H7 (cell line): ENCODE data around the gene SHC4. TPM values are rescaled to one million over a fixed set of nuclear protein-coding genes. Genes with fewer than 3 reads are reported as not detected.

Experiments
- DNase-seq: peaks from one replicate; pipeline ENCODE4 v3.0.0; 2012
- H3K27me3 ChIP-seq: 2 replicates; pipeline ENCODE4 v1.6.0; 2011; ENCODE audit warnings: mild to moderate bottlenecking, low read length; ENCODE audit not compliant: control insufficient read depth, insufficient read depth
- H3K36me3 ChIP-seq: replicated peaks from 2 replicates; pipeline ENCODE4 v1.5.1; 2011; ENCODE audit warnings: low read length; ENCODE audit not compliant: control insufficient read depth, insufficient read depth
- H3K4me3 ChIP-seq: 2 replicates; pipeline ENCODE4 v1.5.1; 2011; ENCODE audit warnings: low read depth, mild to moderate bottlenecking, control low read depth, low read length, moderate library complexity; ENCODE audit not compliant: insufficient read depth
- total RNA-seq: library from RNA; depleted of rRNA; stranded (reverse); fragments of >200 nt; shearing (Covaris generic); gene quantifications from 2 replicates; pipeline ENCODE4 v1.2.3, GENCODE V29; 2014

Gene SHC4
- total RNA-seq, 1 experiment from 2014 or later = 0.03 TPM

- DNase-seq = no peak
- H3K36me3 ChIP-seq = no peaks in the 10 kb centered on the region
- H3K27me3 ChIP-seq = no peaks in the 10 kb centered on the region; the same call in 1 of the 2 replicates
- no peak overlapping the region for H3K4me3 ChIP-seq
These were observed 8.3 kb downstream of the SHC4 start for GRCh38 chr15:48955370-48955769.

GRCh38 chr15:48954538-48954937 is 9.2 kb downstream of the SHC4 start:
- H3K27me3 ChIP-seq = no peaks in the 10 kb centered on the region; the same call in 1 of the 2 replicates
- DNase-seq = no peak
- H3K36me3 ChIP-seq = no peaks in the 10 kb centered on the region
- H3K4me3 ChIP-seq = no peak overlapping the region

- Histone ChIP-seq H3K4me3 (no peak overlapping the region), H3K36me3 (no peaks in the 10 kb centered on the region), H3K27me3 (no peaks in the 10 kb centered on the region)
- DNase-seq = no peak
These were observed 16.9 kb downstream of the SHC4 start for GRCh38 chr15:48946840-48947187.

- Histone ChIP-seq H3K27me3 (no peaks in the 10 kb centered on the region), H3K36me3 (no peaks in the 10 kb centered on the region)
- no peak for DNase-seq
These were observed 17.5 kb downstream of the SHC4 start for GRCh38 chr15:48946074-48946839.

GRCh38 chr15:48945386-48945785 is 18.3 kb downstream of the SHC4 start:
- Histone ChIP-seq H3K36me3 (no peaks in the 10 kb centered on the region), H3K27me3 (no peaks in the 10 kb centered on the region), H3K4me3 (no peak overlapping the region)
- no peak for DNase-seq

More at GRCh38 chr15:48946074-48946839, 17.5 kb downstream of the SHC4 start:
- H3K4me3 ChIP-seq = no peak overlapping the region

GRCh38 chr15:48941904-48942303 is 21.8 kb downstream of the SHC4 start:
- Histone ChIP-seq H3K4me3 (no peak overlapping the region), H3K36me3 (no peaks in the 10 kb centered on the region), H3K27me3 (no peaks in the 10 kb centered on the region)
- no peak for DNase-seq

GRCh38 chr15:48940508-48940907 is 23.2 kb downstream of the SHC4 start:
- no peaks in the 10 kb centered on the region for H3K36me3 ChIP-seq
- DNase-seq = no peak
- no peaks in the 10 kb centered on the region for H3K27me3 ChIP-seq
- H3K4me3 ChIP-seq = no peak overlapping the region

- no peak overlapping the region for H3K4me3 ChIP-seq
- DNase-seq = no peak
- no peaks in the 10 kb centered on the region for H3K36me3 ChIP-seq
- no peaks in the 10 kb centered on the region for H3K27me3 ChIP-seq
These were observed 24.1 kb downstream of the SHC4 start for GRCh38 chr15:48939648-48940047.

- DNase-seq = no peak
- Histone ChIP-seq H3K27me3 (no peaks in the 10 kb centered on the region), H3K4me3 (no peak overlapping the region), H3K36me3 (no peaks in the 10 kb centered on the region)
These were observed 25.8 kb downstream of the SHC4 start for GRCh38 chr15:48937886-48938285.

GRCh38 chr15:48936666-48937065 is 27.1 kb downstream of the SHC4 start:
- Histone ChIP-seq H3K36me3 (no peaks in the 10 kb centered on the region), H3K27me3 (no peaks in the 10 kb centered on the region), H3K4me3 (no peak overlapping the region)
- no peak for DNase-seq

- Histone ChIP-seq H3K36me3 (no peaks in the 10 kb centered on the region), H3K4me3 (no peak overlapping the region), H3K27me3 (no peaks in the 10 kb centered on the region)
- DNase-seq = no peak
These were observed 28.5 kb downstream of the SHC4 start for GRCh38 chr15:48935236-48935635.

- no peak for DNase-seq
- H3K27me3 ChIP-seq = no peaks in the 10 kb centered on the region
- H3K4me3 ChIP-seq = no peak overlapping the region
- H3K36me3 ChIP-seq = no peaks in the 10 kb centered on the region
These were observed 33.0 kb downstream of the SHC4 start for GRCh38 chr15:48930735-48931134.

GRCh38 chr15:48929661-48930060 is 34.1 kb downstream of the SHC4 start:
- Histone ChIP-seq H3K36me3 (no peaks in the 10 kb centered on the region), H3K4me3 (no peak overlapping the region), H3K27me3 (no peaks in the 10 kb centered on the region)
- DNase-seq = no peak

GRCh38 chr15:48928877-48929538 is 34.7 kb downstream of the SHC4 start:
- no peak overlapping the region for H3K4me3 ChIP-seq
- no peak for DNase-seq
- H3K36me3 ChIP-seq = no peaks in the 10 kb centered on the region
- no peaks in the 10 kb centered on the region for H3K27me3 ChIP-seq

GRCh38 chr15:48925714-48926223 is 38.0 kb downstream of the SHC4 start:
- H3K36me3 ChIP-seq = no peaks in the 10 kb centered on the region
- no peak overlapping the region for H3K4me3 ChIP-seq
- DNase-seq = no peak
- H3K27me3 ChIP-seq = no peaks in the 10 kb centered on the region
